ENCODE results near the gene APBB2. TPM values are rescaled to one million over a fixed set of nuclear protein-coding genes. Genes with fewer than 3 reads are reported as not detected.

The APBB2 gene
- polyA plus RNA-seq, 3 donors: 0.15 to 0.33 TPM; not detected in 1

- 100% methylated on average over 1 of the region's 4 CpGs for WGBS (ENCODE audit: insufficient coverage)
- H3K9me3 ChIP-seq (replicated peaks in 1 of 2; ENCODE audit: control insufficient read depth in 1 of 2, insufficient read depth in 1 of 2, low read length in 2 of 2): no peaks in the 10 kb centered on the region
- H3K27ac ChIP-seq (ENCODE audit: low read depth in 1 of 2, low read length in 2 of 2): no peak overlapping the region
- H3K4me1 ChIP-seq (ENCODE audit: control insufficient read depth in 1 of 2, insufficient read depth in 2 of 2, low read length in 2 of 2): no peaks in the 10 kb centered on the region
- no peaks in the 10 kb centered on the region for H3K27me3 ChIP-seq (ENCODE audit: control insufficient read depth in 2 of 2, insufficient read depth in 2 of 2, low read length in 2 of 2)
- no peak overlapping the region for H3K4me3 Mint-ChIP-seq
- H3K36me3 ChIP-seq (replicated peaks in 1 of 2; ENCODE audit: control insufficient read depth in 1 of 2, insufficient read depth in 2 of 2, low read length in 2 of 2): no peaks in the 10 kb centered on the region
- H3K4me2 ChIP-seq (replicated peaks; ENCODE audit: extremely low read depth, low read length, poor library complexity, severe bottlenecking): no peak overlapping the region
- no peaks in the 10 kb centered on the region for H3K36me3 Mint-ChIP-seq
- H3K4me1 Mint-ChIP-seq: no peaks in the 10 kb centered on the region
- no peaks in the 10 kb centered on the region for H3K79me2 ChIP-seq (ENCODE audit: insufficient read depth, low read length)
- no peaks in the 10 kb centered on the region for H4K20me1 ChIP-seq (ENCODE audit: insufficient read depth, low read length)
- H3K9me3 Mint-ChIP-seq: no peaks in the 10 kb centered on the region
- intact Hi-C loops (cut with micrococcal nuclease): no loop called here
- no peak overlapping the region for H3K9ac ChIP-seq (ENCODE audit: insufficient read depth, low read length, poor library complexity, severe bottlenecking)
- H3K27ac Mint-ChIP-seq: no peak overlapping the region
- H2AFZ ChIP-seq (ENCODE audit: insufficient read depth, low read depth, low read length, poor library complexity, severe bottlenecking): no peak overlapping the region
- peaks cover 0 to 3% (median 0%) of the 10 kb centered on the region in 3 donors for H3K27me3 Mint-ChIP-seq (ENCODE audit: low read depth in 3 of 3)
- TF ChIP-seq CTCF (IDR thresholded peaks at IDR 0.05): no peak
- H3K4me3 ChIP-seq (replicated peaks in 1 of 3; ENCODE audit: low read depth in 2 of 3, low read length in 3 of 3): no peak overlapping the region
- no peak for DNase-seq
Observed at GRCh38 chr4:40870150-40870549, 344.2 kb downstream of the APBB2 start.

GRCh38 chr4:40865696-40866095 lies 348.6 kb downstream of the APBB2 start:
- Mint-ChIP-seq H3K9me3 (no peaks in the 10 kb centered on the region), H3K36me3 (no peaks in the 10 kb centered on the region), H3K4me3 (no peak overlapping the region), H3K4me1 (no peaks in the 10 kb centered on the region), H3K27me3 (ENCODE audit: low read depth in 3 of 3) (peaks cover 0 to 5% (median 2%) of the 10 kb centered on the region in 3 donors), H3K27ac (no peak overlapping the region)
- Histone ChIP-seq H3K4me2 (replicated peaks; ENCODE audit: extremely low read depth, low read length, poor library complexity, severe bottlenecking) (no peak overlapping the region), H2AFZ (ENCODE audit: insufficient read depth, low read depth, low read length, poor library complexity, severe bottlenecking) (no peak overlapping the region), H3K9ac (ENCODE audit: insufficient read depth, low read length, poor library complexity, severe bottlenecking) (no peak overlapping the region), H3K79me2 (ENCODE audit: insufficient read depth, low read length) (no peaks in the 10 kb centered on the region), H3K4me3 (replicated peaks in 1 of 3; ENCODE audit: low read depth in 2 of 3, low read length in 3 of 3) (no peak overlapping the region), H3K9me3 (replicated peaks in 1 of 2; ENCODE audit: control insufficient read depth in 1 of 2, insufficient read depth in 1 of 2, low read length in 2 of 2) (no peaks in the 10 kb centered on the region), H3K27me3 (ENCODE audit: control insufficient read depth in 2 of 2, insufficient read depth in 2 of 2, low read length in 2 of 2) (no peaks in the 10 kb centered on the region), H3K27ac (ENCODE audit: low read depth in 1 of 2, low read length in 2 of 2) (no peak overlapping the region), H4K20me1 (ENCODE audit: insufficient read depth, low read length) (no peaks in the 10 kb centered on the region), H3K36me3 (replicated peaks in 1 of 2; ENCODE audit: control insufficient read depth in 1 of 2, insufficient read depth in 2 of 2, low read length in 2 of 2) (no peaks in the 10 kb centered on the region), H3K4me1 (ENCODE audit: control insufficient read depth in 1 of 2, insufficient read depth in 2 of 2, low read length in 2 of 2) (no peaks in the 10 kb centered on the region)
- intact Hi-C loops (cut with micrococcal nuclease): no loop called here
- TF ChIP-seq CTCF (IDR thresholded peaks at IDR 0.05): no peak
- no peak for DNase-seq
- WGBS (ENCODE audit: insufficient coverage): 88% methylated on average over 6 of the region's 8 CpGs
